Upper lobe of right lung (tissue), 1 donor: ENCODE measurements around the gene CD9. TPM values are rescaled to one million over a fixed set of nuclear protein-coding genes. Genes with fewer than 3 reads are reported as not detected.
A peak's percentile ranks its signal among the peaks of the same experiment; 100 is the strongest.

Source experiments
- ATAC-seq: fragments of 200-7000 bp; cut with Tn5 transposase; one replicate; pipeline ENCODE4 v1.9.1; 2020; ENCODE audit warnings: mild to moderate bottlenecking, moderate library complexity
- DNase-seq: peaks from one replicate; pipeline ENCODE4 v3.0.0-alpha.2; 2020
- H3K27ac ChIP-seq: fragments of 200-600 bp; one replicate; pipeline ENCODE4 v1.8.0; 2022
- H3K27me3 ChIP-seq: fragments of 200-600 bp; one replicate; pipeline ENCODE4 v1.8.0; 2022; ENCODE audit warnings: mild to moderate bottlenecking
- H3K36me3 ChIP-seq: fragments of 200-600 bp; one replicate; pipeline ENCODE4 v1.8.0; 2022
- H3K4me1 ChIP-seq: fragments of 200-600 bp; one replicate; pipeline ENCODE4 v1.8.0; 2022
- H3K4me3 ChIP-seq: fragments of 200-600 bp; one replicate; pipeline ENCODE4 v1.8.0; 2022; ENCODE audit warnings: mild to moderate bottlenecking
- H3K9me3 ChIP-seq: fragments of 200-600 bp; one replicate; pipeline ENCODE4 v1.8.0; 2022
- intact Hi-C: fragments of 100-400 bp; cut with DNase I; formaldehyde crosslinking; loops from one replicate; pipeline ENCODE4 v1.11.0; 2022
- total RNA-seq: library from RNA; stranded (reverse); fragmentation: NEBNext Ultra II Directional; extraction: Animal tissue kit (Norgen Biotek cat#: 25700); gene quantifications from one replicate; pipeline ENCODE4 v1.2.1, GENCODE V29; 2021
- TF ChIP-seq, protein P1 (sequence below): fragments of 200-600 bp; IDR thresholded peaks from one replicate; pipeline ENCODE4 v1.8.0; 2022; ENCODE audit warnings: antibody characterized with exemption
- donor health status: DM: no; HTN: yes; CAD: no; lungs with severe emphysema.

The CD9 gene
- total RNA-seq, 1 donor from 2014 or later: 445 TPM

DNA sequence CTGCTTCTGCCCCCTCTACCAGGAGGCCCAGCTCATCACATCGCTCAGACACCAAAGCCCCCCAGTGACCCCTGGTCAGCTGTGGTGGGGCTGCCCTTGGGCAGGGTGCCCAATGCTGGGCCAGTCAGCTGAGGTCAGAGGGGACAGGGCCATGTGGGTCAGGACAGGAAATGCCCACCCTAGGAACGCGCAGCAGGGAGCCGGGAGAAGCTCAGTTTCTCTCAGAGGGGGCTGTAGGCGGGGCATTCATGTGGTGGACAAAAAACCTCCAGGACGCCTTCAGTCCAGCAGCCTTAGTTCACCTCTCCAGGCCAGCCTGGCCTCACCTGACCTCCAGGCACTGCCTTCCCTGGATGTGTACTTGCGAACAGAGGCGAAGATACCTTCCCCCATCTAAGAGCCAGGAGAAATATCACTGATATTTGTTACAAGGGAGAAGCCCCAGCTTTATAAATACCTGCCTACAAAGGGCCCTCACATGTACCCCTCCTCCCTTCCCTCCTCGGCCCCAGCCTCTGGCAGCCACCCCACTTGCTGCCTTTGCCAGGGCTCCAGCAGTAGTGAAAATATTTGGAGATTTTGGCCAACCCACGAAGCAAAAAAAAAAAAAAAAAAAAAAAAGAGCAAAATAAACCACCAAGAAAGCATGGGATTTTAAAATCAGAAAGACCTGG lies 68.4 kb downstream of the CD9 start:
- H3K27me3 ChIP-seq: no peaks in the 10 kb centered on the region
- peaks cover 13% of the 10 kb centered on the region for H3K4me1 ChIP-seq
- TF ChIP-seq, protein P1, sequence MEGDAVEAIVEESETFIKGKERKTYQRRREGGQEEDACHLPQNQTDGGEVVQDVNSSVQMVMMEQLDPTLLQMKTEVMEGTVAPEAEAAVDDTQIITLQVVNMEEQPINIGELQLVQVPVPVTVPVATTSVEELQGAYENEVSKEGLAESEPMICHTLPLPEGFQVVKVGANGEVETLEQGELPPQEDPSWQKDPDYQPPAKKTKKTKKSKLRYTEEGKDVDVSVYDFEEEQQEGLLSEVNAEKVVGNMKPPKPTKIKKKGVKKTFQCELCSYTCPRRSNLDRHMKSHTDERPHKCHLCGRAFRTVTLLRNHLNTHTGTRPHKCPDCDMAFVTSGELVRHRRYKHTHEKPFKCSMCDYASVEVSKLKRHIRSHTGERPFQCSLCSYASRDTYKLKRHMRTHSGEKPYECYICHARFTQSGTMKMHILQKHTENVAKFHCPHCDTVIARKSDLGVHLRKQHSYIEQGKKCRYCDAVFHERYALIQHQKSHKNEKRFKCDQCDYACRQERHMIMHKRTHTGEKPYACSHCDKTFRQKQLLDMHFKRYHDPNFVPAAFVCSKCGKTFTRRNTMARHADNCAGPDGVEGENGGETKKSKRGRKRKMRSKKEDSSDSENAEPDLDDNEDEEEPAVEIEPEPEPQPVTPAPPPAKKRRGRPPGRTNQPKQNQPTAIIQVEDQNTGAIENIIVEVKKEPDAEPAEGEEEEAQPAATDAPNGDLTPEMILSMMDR: no peak
- H3K27ac ChIP-seq: no peak overlapping the region
- H3K4me3 ChIP-seq: no peak overlapping the region
- no peaks in the 10 kb centered on the region for H3K9me3 ChIP-seq
- H3K36me3 ChIP-seq: no peaks in the 10 kb centered on the region
- DNase-seq (no peak), ATAC-seq (no peak)
- intact Hi-C loops: no loop called here

DNA sequence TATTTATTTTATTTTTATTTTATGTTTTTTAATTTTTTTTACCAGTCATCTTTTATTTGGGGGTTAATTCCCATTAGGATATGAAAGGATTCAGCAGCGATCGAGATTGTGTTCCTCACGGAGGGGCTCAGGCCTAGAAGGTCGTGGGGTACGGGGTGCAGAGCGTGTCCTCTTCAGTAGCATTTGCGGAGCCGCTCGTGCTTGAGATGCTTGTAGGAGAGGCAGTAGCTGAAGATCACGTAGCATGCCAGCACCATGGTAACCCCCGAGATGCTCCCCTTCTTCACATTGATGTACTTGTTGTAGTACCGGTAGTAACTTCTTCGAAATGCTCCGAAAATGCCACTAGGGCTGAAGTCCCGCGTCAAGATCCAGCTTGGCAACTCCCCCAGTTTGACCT lies 69.8 kb downstream of the CD9 start:
- Histone ChIP-seq H3K27me3 (no peaks in the 10 kb centered on the region), H3K4me1 (peaks cover 20% of the 10 kb centered on the region), H3K9me3 (no peaks in the 10 kb centered on the region), H3K4me3 (no peak overlapping the region), H3K27ac (no peak overlapping the region), H3K36me3 (no peaks in the 10 kb centered on the region)
- intact Hi-C loops: no loop called here
- TF ChIP-seq, protein P1: no peak
- no peak for ATAC-seq
- DNase-seq: peak; percentile 30

DNA sequence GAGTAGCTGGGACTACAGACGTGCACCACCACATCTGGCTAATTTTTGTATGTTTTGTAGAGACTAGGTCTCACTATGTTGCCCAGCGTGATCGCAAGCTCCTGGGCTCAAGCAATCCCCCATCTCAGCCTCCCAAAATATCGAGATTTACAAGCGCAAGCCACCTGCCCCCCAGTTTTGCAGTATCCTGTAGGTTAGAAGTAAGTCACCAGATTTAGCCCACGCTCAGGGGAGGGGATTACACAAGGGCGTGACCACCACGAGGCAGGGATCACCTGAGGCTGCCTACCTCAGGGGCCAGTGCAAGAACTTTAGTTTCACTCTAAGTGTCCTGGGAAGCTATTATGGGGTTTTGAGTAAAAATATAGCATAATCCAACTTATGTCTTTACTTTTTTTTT lies 71.1 kb downstream of the CD9 start:
- Histone ChIP-seq H3K36me3 (no peaks in the 10 kb centered on the region), H3K9me3 (no peaks in the 10 kb centered on the region), H3K27me3 (no peaks in the 10 kb centered on the region), H3K27ac (no peak overlapping the region), H3K4me1 (peaks cover 20% of the 10 kb centered on the region), H3K4me3 (no peak overlapping the region)
- intact Hi-C loops: no loop called here
- DNase-seq (peak; percentile 21), ATAC-seq (no peak)
- TF ChIP-seq, protein P1: no peak

DNA sequence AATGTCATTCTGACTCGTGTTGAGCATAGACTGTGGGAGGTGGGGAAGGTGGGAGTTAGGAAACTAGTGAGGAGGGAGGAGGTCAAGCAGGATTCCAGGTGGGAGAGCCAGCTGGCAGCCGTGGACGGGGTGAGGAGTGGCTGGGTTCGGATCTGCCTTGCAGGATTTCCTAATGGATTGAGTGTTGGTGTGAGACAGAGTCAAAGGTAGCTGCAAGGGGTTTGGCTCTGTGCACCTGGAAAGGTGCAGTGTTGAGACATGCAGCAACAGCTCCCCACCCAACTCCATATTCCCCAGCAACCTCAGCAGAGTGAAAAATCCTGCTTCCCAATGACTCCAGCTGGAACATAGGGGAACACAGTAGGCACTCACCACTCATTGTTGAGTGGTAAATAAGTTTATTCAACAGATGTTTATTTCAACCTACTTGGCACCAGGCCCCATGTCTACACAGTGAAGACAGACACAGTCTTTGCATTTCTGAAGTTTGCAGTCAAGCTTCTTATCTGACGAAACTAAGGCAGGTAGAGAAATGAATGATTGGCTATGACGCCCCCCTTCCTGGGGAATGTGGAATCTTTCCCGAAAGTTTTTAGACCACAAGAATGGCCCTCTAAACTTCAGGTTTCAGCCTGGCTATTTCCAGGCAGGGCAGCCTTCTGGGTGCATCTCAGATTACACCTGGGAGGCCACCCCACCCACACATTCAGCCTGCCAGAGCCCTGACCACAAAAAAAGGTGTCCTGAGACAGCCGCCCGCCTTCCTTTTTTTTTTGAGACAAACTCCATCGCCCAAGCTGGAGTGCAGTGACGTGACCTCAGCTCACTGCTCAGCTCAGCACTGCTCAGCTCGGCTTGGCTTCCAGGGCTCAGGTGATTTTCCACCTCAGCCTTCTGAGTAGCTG lies 72.4 kb downstream of the CD9 start:
- Histone ChIP-seq H3K4me1 (peaks cover 21% of the 10 kb centered on the region), H3K27me3 (no peaks in the 10 kb centered on the region), H3K4me3 (no peak overlapping the region), H3K9me3 (no peaks in the 10 kb centered on the region), H3K27ac (peak overlapping the region; percentile 7), H3K36me3 (no peaks in the 10 kb centered on the region)
- TF ChIP-seq, protein P1: no peak
- intact Hi-C loops: no loop called here
- peak; percentile 78 for DNase-seq
- ATAC-seq: peak; percentile 76

- Histone ChIP-seq H3K4me1 (peaks cover 27% of the 10 kb centered on the region), H3K27me3 (no peaks in the 10 kb centered on the region), H3K4me3 (no peak overlapping the region), H3K9me3 (no peaks in the 10 kb centered on the region), H3K27ac (peak overlapping the region; percentile 55), H3K36me3 (no peaks in the 10 kb centered on the region)
- DNase-seq (no peak), ATAC-seq (no peak)
- intact Hi-C loops: no loop called here
- TF ChIP-seq, protein P1: no peak
Measured at GRCh38 chr12:6273205-6273540, 73.0 kb downstream of the CD9 start.
